Neural crest cell (in vitro differentiated cells): Measurements from ENCODE around the gene EP400. TPM values are rescaled to one million over a fixed set of nuclear protein-coding genes. Genes with fewer than 3 reads are reported as not detected.

Experiments
- DNase-seq: peaks from one replicate; pipeline ENCODE4 v3.0.0; 2021; ENCODE audit warnings: low read depth, mixed read lengths, low spot score
- H3K27ac Mint-ChIP-seq: one replicate; pipeline ENCODE4 v1.8.0; 2021; ENCODE audit warnings: mild to moderate bottlenecking, mixed read lengths; ENCODE audit not compliant: unreplicated experiment
- H3K27me3 Mint-ChIP-seq: 2 replicates; pipeline ENCODE4 v1.8.0; 2021; ENCODE audit warnings: low read depth, mild to moderate bottlenecking, mixed read lengths
- H3K36me3 Mint-ChIP-seq: 2 replicates; pipeline ENCODE4 v1.8.0; 2021; ENCODE audit warnings: low read depth, mild to moderate bottlenecking, mixed read lengths
- H3K4me1 Mint-ChIP-seq: 2 replicates; pipeline ENCODE4 v1.8.0; 2021; ENCODE audit warnings: mixed read lengths
- H3K4me3 Mint-ChIP-seq: one replicate; pipeline ENCODE4 v1.8.0; 2021; ENCODE audit warnings: mild to moderate bottlenecking, mixed read lengths
- H3K9me3 Mint-ChIP-seq: 2 replicates; pipeline ENCODE4 v1.8.0; 2021; ENCODE audit warnings: mixed read lengths
- CTCF ChIP-seq: fragments of 200-600 bp; sonication (generic); conservative IDR thresholded peaks from 2 replicates; pipeline ENCODE4 v1.5.0; 2021; ENCODE audit warnings: antibody characterized with exemption, mild to moderate bottlenecking
- total RNA-seq: library from RNA; stranded (reverse); gene quantifications from 2 replicates; pipeline ENCODE4 v1.2.1, GENCODE V29; 2021

The EP400 gene
- total RNA-seq, 1 donor from 2014 or later: 73.4 TPM

- Mint-ChIP-seq H3K27me3 (no peaks in the 10 kb centered on the region), H3K27ac (peak overlapping the region; percentile 59), H3K9me3 (no peaks in the 10 kb centered on the region), H3K4me1 (peaks cover 6% of the 10 kb centered on the region), H3K4me3 (no peak overlapping the region), H3K36me3 (peaks cover 4% of the 10 kb centered on the region)
- DNase-seq: no peak
- TF ChIP-seq CTCF: no peak
These were observed 154.0 kb downstream of the EP400 start for GRCh38 chr12:132103542-132104308.

- Mint-ChIP-seq H3K4me3 (no peak overlapping the region), H3K36me3 (peaks cover 4% of the 10 kb centered on the region), H3K9me3 (no peaks in the 10 kb centered on the region), H3K4me1 (peaks cover 8% of the 10 kb centered on the region), H3K27ac (no peak overlapping the region), H3K27me3 (no peaks in the 10 kb centered on the region)
- no peak for DNase-seq
- no peak for TF ChIP-seq CTCF
These were observed 155.7 kb downstream of the EP400 start for GRCh38 chr12:132105467-132105866.

- Mint-ChIP-seq H3K4me1 (peaks cover 8% of the 10 kb centered on the region), H3K4me3 (no peak overlapping the region), H3K27ac (no peak overlapping the region), H3K36me3 (peaks cover 4% of the 10 kb centered on the region), H3K9me3 (no peaks in the 10 kb centered on the region), H3K27me3 (no peaks in the 10 kb centered on the region)
- no peak for DNase-seq
- TF ChIP-seq CTCF: no peak
These were observed 157.2 kb downstream of the EP400 start for GRCh38 chr12:132106921-132107320.

- no peak for DNase-seq
- Mint-ChIP-seq H3K4me1 (peaks cover 8% of the 10 kb centered on the region), H3K4me3 (no peak overlapping the region), H3K36me3 (peaks cover 4% of the 10 kb centered on the region), H3K27me3 (no peaks in the 10 kb centered on the region), H3K9me3 (no peaks in the 10 kb centered on the region), H3K27ac (no peak overlapping the region)
- TF ChIP-seq CTCF: no peak
These were observed 158.6 kb downstream of the EP400 start for GRCh38 chr12:132108211-132108832.

GRCh38 chr12:132109741-132110140 is 160.0 kb downstream of the EP400 start:
- Mint-ChIP-seq H3K27ac (no peak overlapping the region), H3K4me3 (no peak overlapping the region), H3K9me3 (no peaks in the 10 kb centered on the region), H3K4me1 (peaks cover 8% of the 10 kb centered on the region), H3K36me3 (peaks cover 4% of the 10 kb centered on the region), H3K27me3 (no peaks in the 10 kb centered on the region)
- no peak for DNase-seq
- TF ChIP-seq CTCF: no peak
